GM19043 (cell line): Measurements from ENCODE around the gene LAMC1.

Experiments used
- ATAC-seq: cut with Tn5 transposase; IDR thresholded peaks from one replicate; pipeline ENCODE4 v1.9.1; 2021; ENCODE audit warnings: low read depth; ENCODE audit not compliant: unreplicated experiment

Gene LAMC1

GRCh38 chr1:183180634-183181056, 157.4 kb downstream of the LAMC1 start:
- no peak for ATAC-seq

GRCh38 chr1:183185941-183186490, 162.8 kb downstream of the LAMC1 start, which contains the start of gene LAMC2:
Gene LAMC2 (plus strand): TSS chr1:183186264. CDS start chr1:183186353, 89 bp downstream.
- no peak for ATAC-seq

- ATAC-seq, result no peak
Observed at GRCh38 chr1:183186841-183187240, 163.6 kb downstream of the LAMC1 start.

GRCh38 chr1:183188240-183188639, 165.0 kb downstream of the LAMC1 start:
- ATAC-seq, result no peak

- ATAC-seq, result no peak
Observed at GRCh38 chr1:183191833-183192232, 168.6 kb downstream of the LAMC1 start.

- no peak for ATAC-seq
Observed at GRCh38 chr1:183193963-183194525, 170.8 kb downstream of the LAMC1 start.

- peak; percentile 98 for ATAC-seq
Observed at GRCh38 chr1:183194527-183195141, 171.4 kb downstream of the LAMC1 start.

- ATAC-seq, result peak; percentile 23
Observed at GRCh38 chr1:183195142-183195574, 171.9 kb downstream of the LAMC1 start.
